SK-N-SH treated with all-trans-retinoic acid at 6 μM for 48 hours (cell line): ENCODE data around the gene ERI3.

Experiments used
- ATAC-seq: fragments of 200-7000 bp; cut with Tn5 transposase; 3 replicates; pipeline ENCODE4 v1.9.1; 2020; ENCODE audit warnings: mild to moderate bottlenecking, moderate library complexity
- ARNTL ChIP-seq: fragments of 450-650 bp; formaldehyde crosslinking; IDR thresholded peaks from 2 replicates; pipeline ENCODE4 v1.5.0; 2020; ENCODE audit warnings: low read depth, mild to moderate bottlenecking, moderate library complexity, borderline replicate concordance
- BACH2 ChIP-seq: fragments of 250-450 bp; sonication (Bioruptor Pico); IDR thresholded peaks from 2 replicates; pipeline ENCODE4 v1.9.0; 2021; ENCODE audit warnings: mild to moderate bottlenecking, borderline replicate concordance
- CSDC2 ChIP-seq: fragments of 250-450 bp; sonication (Bioruptor Pico); IDR thresholded peaks from 2 replicates; pipeline ENCODE4 v1.5.0; 2020; ENCODE audit warnings: mild to moderate bottlenecking, moderate library complexity
- ESRRG ChIP-seq: fragments of 250-450 bp; sonication (Bioruptor Pico); IDR thresholded peaks from 2 replicates; pipeline ENCODE4 v1.6.1; 2021; ENCODE audit warnings: mild to moderate bottlenecking
- GLIS3 ChIP-seq: fragments of 250-450 bp; sonication (Bioruptor Pico); IDR thresholded peaks from 2 replicates; pipeline ENCODE4 v1.5.0; 2020; ENCODE audit warnings: mild to moderate bottlenecking, moderate library complexity
- OSR1 ChIP-seq: fragments of 250-450 bp; sonication (Bioruptor Pico); IDR thresholded peaks from 2 replicates; pipeline ENCODE4 v1.8.0; 2022; ENCODE audit warnings: moderate library complexity, mild to moderate bottlenecking, inconsistent platforms
- PPARA ChIP-seq: fragments of 250-450 bp; sonication (Bioruptor Pico); IDR thresholded peaks from 2 replicates; pipeline ENCODE4 v1.5.0; 2020; ENCODE audit warnings: mild to moderate bottlenecking, borderline replicate concordance
- RARB ChIP-seq: fragments of 250-450 bp; sonication (Bioruptor Pico); IDR thresholded peaks from 2 replicates; pipeline ENCODE4 v1.8.0; 2021; ENCODE audit warnings: mild to moderate bottlenecking, moderate library complexity
- SNAI2 ChIP-seq: fragments of 250-450 bp; sonication (Bioruptor Pico); IDR thresholded peaks from 2 replicates; pipeline ENCODE4 v1.5.0; 2020; ENCODE audit warnings: mild to moderate bottlenecking, moderate library complexity
- TCF4 ChIP-seq: fragments of 250-450 bp; sonication (Bioruptor Pico); IDR thresholded peaks from 2 replicates; pipeline ENCODE4 v1.8.0; 2021; ENCODE audit warnings: mild to moderate bottlenecking, moderate library complexity, borderline replicate concordance
- TOX ChIP-seq: fragments of 250-450 bp; sonication (Bioruptor Pico); IDR thresholded peaks from 2 replicates; pipeline ENCODE4 v1.8.0; 2021; ENCODE audit warnings: mild to moderate bottlenecking, moderate library complexity, borderline replicate concordance
- ZC3H10 ChIP-seq: fragments of 250-450 bp; sonication (Bioruptor Pico); IDR thresholded peaks from 2 replicates; pipeline ENCODE4 v1.5.1; 2021; ENCODE audit warnings: mild to moderate bottlenecking, moderate library complexity
- ZFP3 ChIP-seq: fragments of 250-450 bp; sonication (Bioruptor Pico); IDR thresholded peaks from 2 replicates; pipeline ENCODE4 v1.5.0; 2020; ENCODE audit warnings: mild to moderate bottlenecking, moderate library complexity
- ZFP30 ChIP-seq: fragments of 450-650 bp; formaldehyde crosslinking; IDR thresholded peaks from 2 replicates; pipeline ENCODE4 v1.5.0; 2022; ENCODE audit warnings: mild to moderate bottlenecking, moderate library complexity
- ZNF565 ChIP-seq: fragments of 450-650 bp; formaldehyde crosslinking; conservative IDR thresholded peaks from 2 replicates; pipeline ENCODE4 v1.5.0; 2020; ENCODE audit warnings: low read depth, mild to moderate bottlenecking, moderate library complexity
- ZNF70 ChIP-seq: fragments of 450-650 bp; formaldehyde crosslinking; IDR thresholded peaks from 2 replicates; pipeline ENCODE4 v1.5.0; 2020; ENCODE audit warnings: mild to moderate bottlenecking, moderate library complexity
- TF ChIP-seq, protein P1 (sequence below): fragments of 250-450 bp; sonication (Bioruptor Pico); IDR thresholded peaks from 2 replicates; pipeline ENCODE4 v1.5.0; 2020; ENCODE audit warnings: mild to moderate bottlenecking, moderate library complexity
- TF ChIP-seq, protein P2 (sequence below): fragments of 250-450 bp; sonication (Bioruptor Pico); IDR thresholded peaks from 2 replicates; pipeline ENCODE4 v1.8.0; 2020; ENCODE audit warnings: mild to moderate bottlenecking, moderate library complexity, borderline replicate concordance
- TF ChIP-seq, protein P3 (sequence below): fragments of 250-450 bp; sonication (Bioruptor Pico); IDR thresholded peaks from 2 replicates; pipeline ENCODE4 v1.8.0; 2021; ENCODE audit warnings: low read depth, mild to moderate bottlenecking, moderate library complexity, borderline replicate concordance
- TF ChIP-seq, protein P4 (sequence below): fragments of 250-450 bp; sonication (Bioruptor Pico); IDR thresholded peaks from 2 replicates; pipeline ENCODE4 v1.5.1; 2021; ENCODE audit warnings: mild to moderate bottlenecking, moderate library complexity

Gene ERI3

DNA sequence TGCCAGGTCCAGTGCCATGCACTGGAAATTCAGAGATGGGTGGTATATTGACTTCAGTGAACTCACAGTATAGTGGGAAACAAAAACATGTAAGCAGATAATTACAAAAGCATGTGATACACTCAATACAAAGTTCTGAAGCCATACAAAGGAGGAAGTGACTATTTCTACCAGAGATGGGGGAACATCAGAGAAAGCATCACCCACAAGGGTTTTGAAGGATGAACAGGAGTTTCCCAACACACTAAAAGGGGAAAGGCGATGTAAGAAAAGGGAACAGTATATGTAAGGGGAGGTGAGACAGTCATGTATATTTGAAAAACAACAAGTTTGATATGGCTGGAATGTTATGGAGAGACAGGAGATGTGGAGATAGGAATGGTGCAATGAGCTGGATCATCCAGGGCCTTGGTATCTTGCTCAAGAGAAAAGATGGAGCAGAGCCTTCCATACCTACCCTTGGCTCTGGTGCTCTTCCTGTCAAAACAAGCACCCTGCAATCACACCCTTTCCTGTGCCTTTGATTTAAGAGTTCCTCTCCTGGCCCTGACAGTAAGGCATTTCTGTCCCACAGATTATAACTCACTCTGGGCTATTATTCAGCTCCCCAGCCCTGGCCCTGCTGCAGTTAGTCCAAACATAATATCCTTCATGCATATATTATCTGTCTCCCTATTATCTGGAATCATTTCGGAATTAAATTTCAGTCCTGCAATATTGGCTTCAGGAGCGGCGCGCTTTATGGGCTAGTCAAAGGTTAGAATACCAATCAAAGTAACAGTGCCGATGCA is 81.3 kb downstream of the ERI3 start:
- peak; percentile 92 for TF ChIP-seq ZFP3 (CRISPR knock-in tag)
- TF ChIP-seq, protein P1, sequence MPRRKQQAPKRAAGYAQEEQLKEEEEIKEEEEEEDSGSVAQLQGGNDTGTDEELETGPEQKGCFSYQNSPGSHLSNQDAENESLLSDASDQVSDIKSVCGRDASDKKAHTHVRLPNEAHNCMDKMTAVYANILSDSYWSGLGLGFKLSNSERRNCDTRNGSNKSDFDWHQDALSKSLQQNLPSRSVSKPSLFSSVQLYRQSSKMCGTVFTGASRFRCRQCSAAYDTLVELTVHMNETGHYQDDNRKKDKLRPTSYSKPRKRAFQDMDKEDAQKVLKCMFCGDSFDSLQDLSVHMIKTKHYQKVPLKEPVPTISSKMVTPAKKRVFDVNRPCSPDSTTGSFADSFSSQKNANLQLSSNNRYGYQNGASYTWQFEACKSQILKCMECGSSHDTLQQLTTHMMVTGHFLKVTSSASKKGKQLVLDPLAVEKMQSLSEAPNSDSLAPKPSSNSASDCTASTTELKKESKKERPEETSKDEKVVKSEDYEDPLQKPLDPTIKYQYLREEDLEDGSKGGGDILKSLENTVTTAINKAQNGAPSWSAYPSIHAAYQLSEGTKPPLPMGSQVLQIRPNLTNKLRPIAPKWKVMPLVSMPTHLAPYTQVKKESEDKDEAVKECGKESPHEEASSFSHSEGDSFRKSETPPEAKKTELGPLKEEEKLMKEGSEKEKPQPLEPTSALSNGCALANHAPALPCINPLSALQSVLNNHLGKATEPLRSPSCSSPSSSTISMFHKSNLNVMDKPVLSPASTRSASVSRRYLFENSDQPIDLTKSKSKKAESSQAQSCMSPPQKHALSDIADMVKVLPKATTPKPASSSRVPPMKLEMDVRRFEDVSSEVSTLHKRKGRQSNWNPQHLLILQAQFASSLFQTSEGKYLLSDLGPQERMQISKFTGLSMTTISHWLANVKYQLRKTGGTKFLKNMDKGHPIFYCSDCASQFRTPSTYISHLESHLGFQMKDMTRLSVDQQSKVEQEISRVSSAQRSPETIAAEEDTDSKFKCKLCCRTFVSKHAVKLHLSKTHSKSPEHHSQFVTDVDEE = no peak
- TF ChIP-seq, protein P2, sequence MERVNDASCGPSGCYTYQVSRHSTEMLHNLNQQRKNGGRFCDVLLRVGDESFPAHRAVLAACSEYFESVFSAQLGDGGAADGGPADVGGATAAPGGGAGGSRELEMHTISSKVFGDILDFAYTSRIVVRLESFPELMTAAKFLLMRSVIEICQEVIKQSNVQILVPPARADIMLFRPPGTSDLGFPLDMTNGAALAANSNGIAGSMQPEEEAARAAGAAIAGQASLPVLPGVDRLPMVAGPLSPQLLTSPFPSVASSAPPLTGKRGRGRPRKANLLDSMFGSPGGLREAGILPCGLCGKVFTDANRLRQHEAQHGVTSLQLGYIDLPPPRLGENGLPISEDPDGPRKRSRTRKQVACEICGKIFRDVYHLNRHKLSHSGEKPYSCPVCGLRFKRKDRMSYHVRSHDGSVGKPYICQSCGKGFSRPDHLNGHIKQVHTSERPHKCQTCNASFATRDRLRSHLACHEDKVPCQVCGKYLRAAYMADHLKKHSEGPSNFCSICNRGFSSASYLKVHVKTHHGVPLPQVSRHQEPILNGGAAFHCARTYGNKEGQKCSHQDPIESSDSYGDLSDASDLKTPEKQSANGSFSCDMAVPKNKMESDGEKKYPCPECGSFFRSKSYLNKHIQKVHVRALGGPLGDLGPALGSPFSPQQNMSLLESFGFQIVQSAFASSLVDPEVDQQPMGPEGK (CRISPR knock-in tag) = no peak
- no peak for TF ChIP-seq OSR1 (CRISPR knock-in tag)
- TF ChIP-seq ARNTL = no peak
- TF ChIP-seq BACH2 = no peak
- TF ChIP-seq ZNF70 (CRISPR knock-in tag) = no peak
- no peak for TF ChIP-seq CSDC2 (CRISPR knock-in tag)
- ATAC-seq = no peak

DNA sequence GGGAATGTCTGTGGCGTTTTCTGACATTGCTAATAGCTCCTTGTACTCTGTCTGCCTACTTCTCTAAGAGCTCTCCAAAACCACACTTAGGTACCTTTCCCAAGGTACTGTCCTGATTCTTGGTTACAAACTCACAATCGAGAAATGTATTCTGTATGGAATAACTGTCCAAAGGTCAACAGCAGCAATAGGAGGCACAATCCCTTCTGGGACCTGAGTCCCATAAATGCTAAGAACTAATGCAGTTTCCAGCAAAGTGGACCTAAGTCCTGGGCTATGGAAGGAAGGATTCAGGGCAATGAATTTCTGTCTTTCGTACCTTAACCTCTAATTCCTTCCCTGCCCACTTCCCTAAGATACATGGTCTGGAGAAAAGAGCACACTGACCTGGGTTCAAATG is 82.1 kb downstream of the ERI3 start:
- TF ChIP-seq TOX (CRISPR knock-in tag) (no peak), GLIS3 (CRISPR knock-in tag) (no peak), ZFP3 (CRISPR knock-in tag) (no peak), SNAI2 (CRISPR knock-in tag) (no peak), BACH2 (no peak), PPARA (no peak)
- ATAC-seq = no peak

DNA sequence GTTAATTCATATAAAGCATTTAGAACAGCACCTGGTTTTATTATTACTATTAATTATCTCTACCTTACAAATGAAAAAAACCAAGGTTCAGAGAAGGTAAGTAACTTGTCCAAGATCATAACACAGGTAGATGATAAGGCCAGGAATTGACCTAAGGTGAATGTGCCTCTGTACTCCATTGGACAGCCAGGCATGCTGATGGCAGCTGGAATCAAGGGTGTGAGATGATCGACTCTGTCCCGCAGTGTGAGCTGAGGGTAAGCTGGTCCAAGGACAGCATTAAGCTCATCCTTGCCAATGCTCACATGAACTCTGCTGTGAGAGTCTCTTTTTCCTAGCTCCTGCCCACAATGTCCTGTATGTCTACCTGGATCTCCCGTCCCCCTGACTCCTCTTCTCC is 83.4 kb downstream of the ERI3 start:
- no peak for ATAC-seq

DNA sequence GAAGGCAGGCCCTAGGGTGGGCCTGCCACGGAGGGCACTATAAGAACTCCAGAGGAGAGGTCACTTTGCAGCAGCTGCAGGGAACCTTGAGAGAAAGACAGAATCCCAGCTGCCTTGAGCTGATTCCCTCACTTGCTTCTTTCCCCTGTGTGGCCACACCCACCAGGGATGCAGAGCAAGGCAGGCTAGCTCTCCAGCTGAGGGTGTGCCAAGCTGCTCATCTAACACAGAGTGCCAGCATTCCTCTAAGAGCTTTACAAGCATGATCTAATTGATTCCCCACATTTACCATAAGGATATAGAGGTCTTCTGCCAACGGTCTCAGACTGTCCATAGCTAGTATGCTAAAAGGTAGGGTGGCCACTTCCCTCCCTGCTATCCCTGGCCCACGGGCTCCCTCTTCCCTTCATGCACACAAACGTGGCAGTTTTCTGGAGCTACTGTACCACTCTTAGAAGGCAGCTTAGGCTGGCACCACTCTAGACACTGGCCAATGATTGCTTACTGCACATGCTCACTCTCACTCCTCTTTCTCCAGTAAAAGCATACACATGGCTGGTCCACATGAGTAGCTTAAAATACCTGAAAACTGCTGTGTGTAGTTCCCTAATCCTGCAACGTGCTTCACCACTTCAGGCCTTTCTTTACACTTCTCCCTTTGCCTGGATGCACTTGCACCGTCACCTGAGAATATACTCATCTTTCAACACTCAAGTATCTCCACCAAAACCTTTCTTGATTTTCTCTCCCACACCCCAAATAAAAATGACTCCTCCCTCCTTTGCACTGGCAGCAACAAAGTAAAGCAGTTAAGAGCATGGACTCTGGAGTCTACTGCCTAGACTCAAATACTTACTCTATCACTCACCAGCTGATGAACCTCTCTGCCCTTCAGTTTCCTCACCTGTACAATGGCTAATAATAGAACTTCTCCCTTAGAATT is 84.1 kb downstream of the ERI3 start:
- ATAC-seq = peak; percentile 30; the same call in 2 of the 3 replicates

More for the DNA sequence above, 83.4 kb downstream of the ERI3 start:
- TF ChIP-seq ESRRG (no peak), PPARA (no peak), TOX (CRISPR knock-in tag) (no peak), ZFP3 (CRISPR knock-in tag) (no peak), BACH2 (no peak), OSR1 (CRISPR knock-in tag) (no peak)

More for the DNA sequence above, 84.1 kb downstream of the ERI3 start:
- TF ChIP-seq TCF4 (CRISPR knock-in tag) (no peak), ZC3H10 (no peak), ZNF70 (CRISPR knock-in tag) (no peak), ZFP30 (no peak), ZNF565 (CRISPR knock-in tag) (no peak), PPARA (no peak), RARB (CRISPR knock-in tag) (no peak), ARNTL (no peak)
- TF ChIP-seq, protein P3, sequence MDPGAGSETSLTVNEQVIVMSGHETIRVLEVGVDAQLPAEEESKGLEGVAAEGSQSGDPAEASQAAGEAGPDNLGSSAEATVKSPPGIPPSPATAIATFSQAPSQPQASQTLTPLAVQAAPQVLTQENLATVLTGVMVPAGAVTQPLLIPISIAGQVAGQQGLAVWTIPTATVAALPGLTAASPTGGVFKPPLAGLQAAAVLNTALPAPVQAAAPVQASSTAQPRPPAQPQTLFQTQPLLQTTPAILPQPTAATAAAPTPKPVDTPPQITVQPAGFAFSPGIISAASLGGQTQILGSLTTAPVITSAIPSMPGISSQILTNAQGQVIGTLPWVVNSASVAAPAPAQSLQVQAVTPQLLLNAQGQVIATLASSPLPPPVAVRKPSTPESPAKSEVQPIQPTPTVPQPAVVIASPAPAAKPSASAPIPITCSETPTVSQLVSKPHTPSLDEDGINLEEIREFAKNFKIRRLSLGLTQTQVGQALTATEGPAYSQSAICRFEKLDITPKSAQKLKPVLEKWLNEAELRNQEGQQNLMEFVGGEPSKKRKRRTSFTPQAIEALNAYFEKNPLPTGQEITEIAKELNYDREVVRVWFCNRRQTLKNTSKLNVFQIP (CRISPR knock-in tag) = no peak
- TF ChIP-seq, protein P4, sequence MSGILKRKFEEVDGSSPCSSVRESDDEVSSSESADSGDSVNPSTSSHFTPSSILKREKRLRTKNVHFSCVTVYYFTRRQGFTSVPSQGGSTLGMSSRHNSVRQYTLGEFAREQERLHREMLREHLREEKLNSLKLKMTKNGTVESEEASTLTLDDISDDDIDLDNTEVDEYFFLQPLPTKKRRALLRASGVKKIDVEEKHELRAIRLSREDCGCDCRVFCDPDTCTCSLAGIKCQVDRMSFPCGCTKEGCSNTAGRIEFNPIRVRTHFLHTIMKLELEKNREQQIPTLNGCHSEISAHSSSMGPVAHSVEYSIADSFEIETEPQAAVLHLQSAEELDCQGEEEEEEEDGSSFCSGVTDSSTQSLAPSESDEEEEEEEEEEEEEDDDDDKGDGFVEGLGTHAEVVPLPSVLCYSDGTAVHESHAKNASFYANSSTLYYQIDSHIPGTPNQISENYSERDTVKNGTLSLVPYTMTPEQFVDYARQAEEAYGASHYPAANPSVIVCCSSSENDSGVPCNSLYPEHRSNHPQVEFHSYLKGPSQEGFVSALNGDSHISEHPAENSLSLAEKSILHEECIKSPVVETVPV (CRISPR knock-in tag) = no peak
- TF ChIP-seq, protein P1 = no peak
